ENCODE data around the gene PITPNC1.

DNA sequence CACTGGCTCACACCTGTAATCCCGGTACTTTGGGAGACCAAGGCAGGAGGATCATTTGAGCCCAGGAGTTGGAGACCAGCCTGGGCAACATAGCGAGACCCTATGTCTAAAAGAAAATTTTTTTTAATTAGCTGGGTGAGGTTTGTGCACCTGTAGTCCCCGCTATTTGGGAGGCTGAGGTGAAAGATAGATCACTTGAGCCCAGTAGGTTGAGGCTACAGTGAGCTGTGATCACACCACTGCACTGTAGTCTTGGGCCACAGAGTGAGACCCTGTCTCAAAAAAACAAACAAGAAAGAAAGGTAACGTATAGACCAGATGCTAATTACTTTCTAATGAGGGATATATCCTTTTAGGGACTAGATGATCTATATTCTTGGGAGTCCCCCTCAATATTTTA lies 348.7 kb downstream of the PITPNC1 start:
- TF ChIP-seq, protein P1, sequence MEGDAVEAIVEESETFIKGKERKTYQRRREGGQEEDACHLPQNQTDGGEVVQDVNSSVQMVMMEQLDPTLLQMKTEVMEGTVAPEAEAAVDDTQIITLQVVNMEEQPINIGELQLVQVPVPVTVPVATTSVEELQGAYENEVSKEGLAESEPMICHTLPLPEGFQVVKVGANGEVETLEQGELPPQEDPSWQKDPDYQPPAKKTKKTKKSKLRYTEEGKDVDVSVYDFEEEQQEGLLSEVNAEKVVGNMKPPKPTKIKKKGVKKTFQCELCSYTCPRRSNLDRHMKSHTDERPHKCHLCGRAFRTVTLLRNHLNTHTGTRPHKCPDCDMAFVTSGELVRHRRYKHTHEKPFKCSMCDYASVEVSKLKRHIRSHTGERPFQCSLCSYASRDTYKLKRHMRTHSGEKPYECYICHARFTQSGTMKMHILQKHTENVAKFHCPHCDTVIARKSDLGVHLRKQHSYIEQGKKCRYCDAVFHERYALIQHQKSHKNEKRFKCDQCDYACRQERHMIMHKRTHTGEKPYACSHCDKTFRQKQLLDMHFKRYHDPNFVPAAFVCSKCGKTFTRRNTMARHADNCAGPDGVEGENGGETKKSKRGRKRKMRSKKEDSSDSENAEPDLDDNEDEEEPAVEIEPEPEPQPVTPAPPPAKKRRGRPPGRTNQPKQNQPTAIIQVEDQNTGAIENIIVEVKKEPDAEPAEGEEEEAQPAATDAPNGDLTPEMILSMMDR (IDR thresholded peaks at IDR 0.05; ENCODE audit: low read length): no peak
- no peak for TF ChIP-seq EZH2 (IDR thresholded peaks at IDR 0.05; ENCODE audit: borderline replicate concordance, low read length)

Data from OCI-LY1 (cell line).